Measurements from ENCODE around the gene PAFAH2.
A peak's percentile ranks its signal among the peaks of the same experiment; 100 is the strongest.

PAFAH2 gene

GRCh38 chr1:26031196-26031595 lies 33.3 kb upstream of the PAFAH2 start:
- no peak for DNase-seq

GRCh38 chr1:26029864-26030481 lies 32.1 kb upstream of the PAFAH2 start:
- DNase-seq, result no peak

GRCh38 chr1:26029054-26029863 lies 31.4 kb upstream of the PAFAH2 start:
- DNase-seq, result no peak

- no peak for DNase-seq
Observed at GRCh38 chr1:26028490-26028980, 30.7 kb upstream of the PAFAH2 start.

GRCh38 chr1:26027716-26028489 lies 30.0 kb upstream of the PAFAH2 start:
- no peak for DNase-seq

GRCh38 chr1:26025517-26025916 lies 27.7 kb upstream of the PAFAH2 start:
- DNase-seq, result no peak

- DNase-seq, result no peak
Observed at GRCh38 chr1:26025060-26025459, 27.2 kb upstream of the PAFAH2 start.

- DNase-seq, result no peak
Observed at GRCh38 chr1:26023826-26024225, 26.0 kb upstream of the PAFAH2 start.

GRCh38 chr1:26023009-26023408 lies 25.1 kb upstream of the PAFAH2 start:
- DNase-seq, result no peak

- DNase-seq, result no peak
Observed at GRCh38 chr1:26022404-26022779, 24.5 kb upstream of the PAFAH2 start.

GRCh38 chr1:26021647-26022403 lies 24.0 kb upstream of the PAFAH2 start, which contains the start of gene EXTL1:
Gene EXTL1, plus strand, starts transcription at chr1:26021775. Its CDS starts 872 bp downstream, at chr1:26022647.
- DNase-seq, result peak; percentile 35

GRCh38 chr1:26020941-26021646 lies 23.2 kb upstream of the PAFAH2 start:
- no peak for DNase-seq

- DNase-seq, result no peak
Observed at GRCh38 chr1:26020330-26020768, 22.5 kb upstream of the PAFAH2 start.

GRCh38 chr1:26019641-26020315 lies 21.9 kb upstream of the PAFAH2 start:
- DNase-seq, result no peak

GRCh38 chr1:26017606-26018005 lies 19.7 kb upstream of the PAFAH2 start:
- no peak for DNase-seq

- no peak for DNase-seq
Observed at GRCh38 chr1:26016953-26017545, 19.2 kb upstream of the PAFAH2 start.

GRCh38 chr1:26016258-26016952 lies 18.5 kb upstream of the PAFAH2 start:
- no peak for DNase-seq

- no peak for DNase-seq
Observed at GRCh38 chr1:26015358-26015757, 17.5 kb upstream of the PAFAH2 start.

- no peak for DNase-seq
Observed at GRCh38 chr1:26014179-26014578, 16.3 kb upstream of the PAFAH2 start.

- DNase-seq, result no peak
Observed at GRCh38 chr1:26012864-26013263, 15.0 kb upstream of the PAFAH2 start.

Measured in midbrain (tissue), 1 donor.